GM21619 (cell line): Measurements from ENCODE around the gene GSTT2B.
"Not testable (repeated sequence)": the region's sequence is repeated elsewhere in the genome, so short reads cannot be mapped to it uniquely, and the experiment has no call there.

Experiments
- ATAC-seq: cut with Tn5 transposase; IDR thresholded peaks from one replicate; pipeline ENCODE4 v1.9.1; 2021; ENCODE audit not compliant: unreplicated experiment

GSTT2B gene

DNA sequence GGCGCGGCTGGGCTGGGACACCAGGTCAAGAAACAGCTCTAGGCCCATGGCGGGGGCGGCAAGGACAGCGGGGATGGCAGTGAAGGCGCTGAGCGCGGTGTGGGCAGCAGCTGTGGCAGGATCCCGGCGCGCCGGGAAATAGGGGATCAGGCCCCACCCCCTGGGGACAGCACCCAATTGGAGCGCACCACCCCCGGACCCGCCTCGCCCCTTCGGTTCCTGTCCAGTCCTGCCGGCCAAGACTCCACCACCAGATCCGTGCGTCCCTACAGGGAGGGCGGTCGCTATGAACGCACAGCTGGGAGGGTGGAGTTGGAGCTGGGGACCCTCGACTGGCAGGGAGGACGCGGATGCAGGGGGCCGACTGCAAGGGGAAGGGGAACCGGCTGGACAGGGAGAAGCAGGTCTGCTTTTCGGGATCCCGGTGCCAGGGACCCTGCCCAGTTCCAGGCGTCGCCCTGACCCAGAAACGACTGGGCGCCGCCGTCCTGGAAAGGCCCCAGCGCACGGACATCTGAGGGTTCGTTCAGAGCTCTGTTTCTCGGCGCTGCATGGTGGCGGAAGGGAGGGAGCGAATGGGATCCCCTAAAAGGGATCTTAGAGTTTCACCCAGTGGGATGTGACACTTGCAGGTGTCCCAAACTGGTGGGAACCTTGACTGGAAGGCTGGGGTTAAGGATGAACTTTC is at the start of gene GSTT2B:
Gene GSTT2B (minus strand): TSS at position 112 of the 688 bp plus-strand sequence. CDS start 64 bp downstream, at position 48.
- not testable (repeated sequence) for ATAC-seq

DNA sequence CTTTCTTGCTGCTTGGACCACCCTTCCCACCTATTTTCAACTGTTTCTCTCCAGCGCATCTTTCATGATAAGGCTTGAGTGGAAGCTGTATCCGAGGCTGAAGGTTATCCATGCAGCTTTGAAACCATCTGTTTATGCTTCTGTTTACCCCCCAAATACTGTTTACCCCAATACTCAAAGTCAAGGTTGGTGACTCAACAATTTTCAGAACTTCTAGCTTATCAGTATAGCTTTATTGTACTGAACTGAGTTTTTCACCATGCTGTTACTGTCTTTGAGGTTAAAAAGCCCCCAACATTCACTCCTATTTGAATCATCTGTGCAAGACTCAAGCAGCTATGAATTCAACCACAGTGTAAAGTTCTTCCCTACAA is 49.0 kb upstream of the GSTT2B start:
- ATAC-seq = no peak

- ATAC-seq = no peak
Observed at GRCh38 chr22:24009227-24010017, 48.4 kb upstream of the GSTT2B start.

DNA sequence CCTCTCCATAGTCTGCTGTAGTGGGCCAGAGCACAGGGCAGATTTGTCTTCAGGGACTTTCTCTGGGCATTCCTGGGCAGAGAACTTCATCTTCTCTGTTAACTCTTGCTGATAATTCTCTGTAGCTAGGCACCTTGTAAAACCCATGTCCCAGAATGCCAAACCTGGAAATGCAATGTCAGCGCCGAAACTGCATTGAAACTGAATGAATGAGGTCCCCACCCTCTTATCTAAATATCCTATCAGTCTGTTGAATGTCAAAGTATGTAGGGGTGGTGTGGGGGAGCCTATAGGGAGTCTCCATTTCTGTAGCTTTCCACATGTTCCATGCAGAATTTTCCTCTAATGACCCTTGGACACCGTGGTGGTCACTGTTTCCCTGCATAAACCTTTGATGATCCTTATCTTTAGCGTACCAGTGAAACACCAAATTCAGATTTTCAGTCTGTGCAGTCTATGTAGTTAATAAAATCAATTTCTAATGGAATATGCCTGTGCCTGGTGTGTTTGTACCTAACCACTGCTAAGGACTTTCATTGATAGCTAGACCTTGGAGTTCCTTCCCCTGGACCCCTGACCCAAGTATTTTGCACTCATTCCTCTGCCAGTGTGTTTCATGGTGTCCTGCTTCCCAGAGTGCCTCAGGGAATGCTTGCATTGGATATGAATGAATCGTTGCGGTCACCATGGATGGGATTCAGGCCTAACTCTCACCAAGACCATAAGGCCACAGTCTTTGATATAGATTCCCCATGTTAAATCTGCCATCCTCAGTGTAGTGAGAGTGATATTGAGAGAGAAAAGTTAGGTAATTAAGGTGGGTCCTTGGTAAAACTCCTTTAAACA is 47.6 kb upstream of the GSTT2B start:
- ATAC-seq = no peak

DNA sequence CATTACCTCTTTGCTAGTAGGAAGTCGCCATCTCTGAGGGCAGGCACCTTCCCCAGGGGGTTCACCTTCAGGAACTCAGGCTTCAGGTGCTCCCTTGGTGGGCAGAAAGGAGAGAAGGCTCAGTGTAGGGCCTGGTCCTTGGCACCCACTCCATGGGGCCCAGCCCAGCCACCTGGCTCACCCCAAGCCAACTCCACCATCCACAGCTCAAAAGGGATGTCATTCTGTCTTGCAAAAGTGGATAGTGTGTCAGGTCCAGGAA is 47.0 kb upstream of the GSTT2B start:
- no peak for ATAC-seq

GRCh38 chr22:24007253-24008021 is 46.4 kb upstream of the GSTT2B start:
- no peak for ATAC-seq

DNA sequence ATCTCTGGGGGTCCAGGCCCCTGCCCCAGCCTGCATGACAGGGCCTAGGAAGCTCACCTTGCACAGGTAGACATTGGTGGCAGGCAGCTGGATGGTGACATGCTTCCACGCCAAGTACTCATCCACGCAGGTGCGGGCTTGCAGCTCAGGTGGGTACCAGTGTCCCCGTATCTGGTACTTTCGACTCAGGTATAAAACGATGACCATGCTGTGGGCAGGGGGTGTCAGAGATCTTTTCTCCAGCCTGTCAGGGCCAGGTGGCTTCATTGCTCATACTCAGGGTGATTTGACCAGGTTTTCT is 45.9 kb upstream of the GSTT2B start:
- ATAC-seq = no peak

DNA sequence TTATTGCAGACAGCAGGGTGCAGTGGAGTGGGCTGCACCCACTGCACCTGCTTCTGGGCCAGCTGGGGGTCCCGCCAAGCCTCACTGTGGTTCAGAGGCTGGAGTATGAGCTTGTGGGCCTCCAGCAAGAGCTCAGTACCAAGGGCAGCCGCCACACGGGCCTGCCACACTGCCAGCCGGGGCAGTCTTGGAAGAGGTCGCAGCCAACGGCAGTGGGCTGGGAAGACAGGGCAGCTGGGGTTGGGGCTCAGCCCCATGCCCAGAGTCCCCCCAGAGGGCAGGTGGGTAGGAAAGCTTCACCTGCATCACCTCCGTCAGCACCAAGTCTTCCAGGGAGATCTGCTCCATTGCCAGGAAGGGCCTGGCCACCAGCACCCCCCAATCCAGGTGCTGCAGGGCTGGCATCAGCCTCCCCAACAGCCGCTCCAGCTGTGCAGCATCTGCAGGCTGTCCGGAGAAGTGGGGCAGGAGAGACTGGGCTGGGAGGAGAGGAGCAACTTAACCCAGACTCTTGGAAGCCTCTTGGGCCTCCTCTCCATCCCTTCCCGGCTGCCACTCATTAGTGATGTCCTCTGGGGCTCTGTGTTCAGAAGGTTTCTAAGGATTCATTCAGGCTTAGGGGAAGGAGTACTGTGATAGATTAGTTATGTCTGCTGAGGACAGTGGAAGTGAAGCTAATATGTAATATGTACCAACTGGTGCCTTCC is 45.4 kb upstream of the GSTT2B start:
- ATAC-seq = no peak

- ATAC-seq = no peak
Observed at GRCh38 chr22:24005201-24005600, 44.2 kb upstream of the GSTT2B start, which contains the start of gene GSTT4. Gene GSTT4, minus strand, starts transcription at chr22:24005453. Its CDS starts 97 bp downstream, at chr22:24005356.

- ATAC-seq = no peak
Observed at GRCh38 chr22:24003887-24004286, 42.9 kb upstream of the GSTT2B start.

- no peak for ATAC-seq
Observed at GRCh38 chr22:24002851-24003250, 41.9 kb upstream of the GSTT2B start.

DNA sequence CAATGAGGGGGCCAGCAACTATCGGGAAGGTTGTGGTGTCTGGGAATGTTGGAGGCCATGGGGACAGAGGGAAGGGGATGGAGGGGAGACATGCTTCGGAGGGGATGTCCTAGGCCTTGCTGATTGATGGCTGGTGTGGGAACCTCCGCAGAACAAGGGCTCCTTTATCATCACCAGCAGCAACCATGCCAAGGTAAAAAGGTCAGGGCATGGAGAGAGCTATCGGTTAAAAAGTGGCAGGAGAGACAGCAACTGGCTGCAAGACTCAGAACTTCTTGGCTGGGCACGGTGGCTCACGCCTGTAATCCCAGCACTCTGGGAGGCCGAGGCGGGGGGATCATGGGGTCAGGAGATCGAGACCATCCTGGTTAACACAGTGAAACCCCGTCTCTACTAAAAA is 41.3 kb upstream of the GSTT2B start:
- no peak for ATAC-seq

DNA sequence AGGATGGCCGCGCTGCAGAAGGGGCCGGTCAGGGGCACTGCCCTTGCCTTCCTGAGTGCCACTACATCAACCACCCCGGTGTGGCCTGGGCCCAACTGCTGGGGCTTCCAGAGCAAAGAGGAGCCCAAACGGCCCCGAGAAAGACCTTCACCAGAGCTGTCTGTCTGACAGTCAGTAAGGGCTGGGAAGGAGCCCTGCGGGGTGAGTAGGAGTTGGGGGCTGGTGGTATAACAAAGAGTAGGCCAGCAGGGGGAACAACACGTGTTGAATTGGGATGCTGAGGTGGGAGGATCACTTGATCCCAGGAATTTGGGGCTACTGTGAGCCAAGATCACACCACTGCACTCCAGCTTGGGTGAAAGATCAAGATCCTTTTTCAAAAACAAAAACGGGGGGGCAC is 40.3 kb upstream of the GSTT2B start:
- ATAC-seq = no peak

DNA sequence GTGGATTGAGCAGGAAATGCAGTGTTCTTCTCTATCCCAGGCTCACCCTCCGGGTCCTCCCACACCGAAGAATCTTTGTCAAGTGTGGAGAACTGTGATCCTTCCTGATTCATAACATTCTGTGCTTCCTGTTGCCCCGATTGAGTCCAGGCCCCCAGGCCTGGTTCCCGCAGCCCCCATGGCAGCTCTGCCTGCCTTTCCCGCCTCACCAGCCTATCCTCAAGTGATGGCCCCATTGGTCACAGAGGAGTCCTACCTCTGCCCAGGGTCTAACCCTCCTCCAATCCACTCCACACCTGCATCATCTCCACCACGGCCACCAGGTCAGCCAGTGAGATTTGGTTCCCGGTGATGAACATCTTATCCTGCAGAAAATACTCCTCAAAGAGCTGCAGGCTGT is 38.8 kb upstream of the GSTT2B start:
- ATAC-seq = not testable (repeated sequence)

- no peak for ATAC-seq
Observed at GRCh38 chr22:23997092-23997491, 36.1 kb upstream of the GSTT2B start.

DNA sequence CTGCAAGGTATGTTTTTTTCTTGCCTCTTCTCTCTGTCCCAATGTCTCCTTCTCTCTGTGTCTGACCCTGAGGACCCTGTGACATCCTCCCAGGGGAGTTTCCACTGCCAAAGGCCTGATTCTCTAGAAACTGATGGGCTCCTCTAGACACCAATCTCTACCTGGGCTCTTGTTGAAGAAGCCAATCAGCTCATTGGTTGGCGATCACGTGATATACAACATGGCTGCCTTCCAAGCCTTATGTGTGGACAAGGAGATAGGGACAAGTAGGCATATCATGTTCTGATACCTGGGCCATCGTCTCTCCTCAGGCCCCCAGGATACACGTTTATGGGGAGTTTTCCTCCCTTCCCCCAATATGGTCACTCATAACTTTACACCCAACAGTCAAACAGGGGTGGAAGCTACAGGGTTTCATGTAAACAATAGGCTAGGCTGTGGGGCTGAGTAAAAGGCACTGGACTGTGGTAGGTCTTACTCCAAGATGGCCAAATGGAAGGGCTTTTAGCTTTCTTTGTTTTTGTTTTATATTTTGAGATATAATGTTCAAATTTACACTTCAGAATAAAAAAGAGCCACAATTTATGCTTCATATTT is 32.7 kb upstream of the GSTT2B start:
- not testable (repeated sequence) for ATAC-seq

- ATAC-seq = not testable (repeated sequence)
Observed at GRCh38 chr22:23993080-23993479, 32.1 kb upstream of the GSTT2B start.

GRCh38 chr22:23989583-23990244 is 28.7 kb upstream of the GSTT2B start:
- not testable (repeated sequence) for ATAC-seq

DNA sequence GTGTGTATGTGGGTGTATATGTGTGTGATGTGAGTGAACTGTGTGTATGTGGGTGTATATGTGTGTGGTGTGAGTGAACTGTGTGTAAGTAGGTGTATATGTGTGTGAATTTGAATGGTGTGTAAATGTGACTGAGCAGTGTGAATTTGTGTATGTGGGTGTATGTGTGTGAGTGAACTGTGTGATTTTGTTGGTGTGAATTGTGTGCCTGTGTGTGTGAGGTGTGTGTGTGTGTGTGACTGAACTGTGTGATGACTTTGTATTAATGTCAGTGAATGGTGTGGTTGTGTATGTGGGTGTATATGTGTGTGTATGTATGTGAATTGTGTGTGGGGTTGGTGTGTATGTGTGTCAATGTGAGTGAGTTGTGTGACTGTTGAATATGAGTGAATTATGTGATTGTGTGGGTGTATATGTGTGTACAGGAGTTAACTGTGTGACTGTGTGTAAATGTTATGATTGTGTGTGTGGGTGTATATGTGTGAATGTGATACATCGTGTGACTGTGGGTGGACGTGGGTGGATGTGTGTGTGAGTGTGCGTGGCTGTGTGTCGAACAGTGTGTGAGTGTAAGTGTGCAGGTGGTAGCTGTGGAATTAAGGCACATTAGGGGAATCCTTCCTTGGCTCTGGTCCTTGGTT is 25.7 kb upstream of the GSTT2B start:
- ATAC-seq = not testable (repeated sequence)
